GM19351 (cell line): ENCODE data around the gene PCNX1.
"Not testable (repeated sequence)": the region's sequence is repeated elsewhere in the genome, so short reads cannot be mapped to it uniquely, and the experiment has no call there.

Experiments used
- ATAC-seq: cut with Tn5 transposase; IDR thresholded peaks from one replicate; pipeline ENCODE4 v1.9.1; 2021; ENCODE audit warnings: mild to moderate bottlenecking, moderate library complexity; ENCODE audit not compliant: unreplicated experiment

PCNX1 gene

GRCh38 chr14:70915415-70915814 lies 8.2 kb downstream of the PCNX1 start:
- no peak for ATAC-seq

- no peak for ATAC-seq
Measured at GRCh38 chr14:70916300-70916699, 9.0 kb downstream of the PCNX1 start.

- ATAC-seq, result no peak
Measured at GRCh38 chr14:70916799-70917198, 9.5 kb downstream of the PCNX1 start.

GRCh38 chr14:70917633-70918032 lies 10.4 kb downstream of the PCNX1 start:
- no peak for ATAC-seq

- ATAC-seq, result no peak
Measured at GRCh38 chr14:70919774-70920173, 12.5 kb downstream of the PCNX1 start.

GRCh38 chr14:70920608-70921007 lies 13.3 kb downstream of the PCNX1 start:
- ATAC-seq, result no peak

GRCh38 chr14:70921669-70922068 lies 14.4 kb downstream of the PCNX1 start:
- no peak for ATAC-seq

- no peak for ATAC-seq
Measured at GRCh38 chr14:70924521-70924920, 17.3 kb downstream of the PCNX1 start.

- no peak for ATAC-seq
Measured at GRCh38 chr14:70926235-70926830, 19.1 kb downstream of the PCNX1 start.

- ATAC-seq, result no peak
Measured at GRCh38 chr14:70931008-70931407, 23.7 kb downstream of the PCNX1 start.

GRCh38 chr14:70934084-70934483 lies 26.8 kb downstream of the PCNX1 start:
- no peak for ATAC-seq

GRCh38 chr14:70934502-70935134 lies 27.4 kb downstream of the PCNX1 start:
- no peak for ATAC-seq

GRCh38 chr14:70935135-70935534 lies 27.9 kb downstream of the PCNX1 start:
- no peak for ATAC-seq

- ATAC-seq, result not testable (repeated sequence)
Measured at GRCh38 chr14:70939693-70940092, 32.4 kb downstream of the PCNX1 start.

- ATAC-seq, result not testable (repeated sequence)
Measured at GRCh38 chr14:70941637-70942341, 34.5 kb downstream of the PCNX1 start.

GRCh38 chr14:70942342-70942706 lies 35.1 kb downstream of the PCNX1 start:
- no peak for ATAC-seq

GRCh38 chr14:70942721-70943120 lies 35.5 kb downstream of the PCNX1 start:
- ATAC-seq, result not testable (repeated sequence)

GRCh38 chr14:70943838-70944237 lies 36.6 kb downstream of the PCNX1 start:
- ATAC-seq, result no peak

- ATAC-seq, result no peak
Measured at GRCh38 chr14:70947739-70948138, 40.5 kb downstream of the PCNX1 start.

GRCh38 chr14:70952485-70952884 lies 45.2 kb downstream of the PCNX1 start:
- no peak for ATAC-seq

GRCh38 chr14:70954068-70954467 lies 46.8 kb downstream of the PCNX1 start:
- ATAC-seq, result no peak
